ENCODE measurements around the gene ZNF710.

The ZNF710 gene

GRCh38 chr15:90020021-90020735 is 19.1 kb downstream of the ZNF710 start:
- DNase-seq: no peak

- DNase-seq: no peak
Measured at GRCh38 chr15:90020936-90021507, 19.9 kb downstream of the ZNF710 start.

- DNase-seq: no peak
Measured at GRCh38 chr15:90022345-90022744, 21.2 kb downstream of the ZNF710 start.

- no peak for DNase-seq
Measured at GRCh38 chr15:90022905-90023700, 22.0 kb downstream of the ZNF710 start.

DNA sequence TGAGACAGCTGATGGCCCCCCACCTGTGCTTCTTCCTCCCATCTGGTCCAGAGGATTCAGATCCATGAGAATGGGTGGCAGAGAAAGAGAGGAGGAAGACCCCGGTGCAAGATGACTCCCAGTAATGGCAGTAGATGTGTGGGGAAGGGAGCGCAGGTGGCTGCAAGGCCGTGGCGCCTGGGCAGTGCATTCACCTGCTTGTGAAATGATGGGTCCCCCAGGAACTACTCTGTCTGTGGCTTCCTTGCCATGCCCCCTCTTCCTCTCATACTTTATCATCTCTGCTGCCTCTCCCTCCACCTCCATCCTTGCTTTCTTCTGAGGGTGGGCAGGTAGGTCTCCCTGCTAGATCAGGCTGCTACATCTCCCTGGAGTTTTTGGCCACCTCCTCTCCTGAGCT is 23.3 kb downstream of the ZNF710 start:
- DNase-seq: no peak

- DNase-seq: no peak
Measured at GRCh38 chr15:90025489-90026033, 24.4 kb downstream of the ZNF710 start.

DNA sequence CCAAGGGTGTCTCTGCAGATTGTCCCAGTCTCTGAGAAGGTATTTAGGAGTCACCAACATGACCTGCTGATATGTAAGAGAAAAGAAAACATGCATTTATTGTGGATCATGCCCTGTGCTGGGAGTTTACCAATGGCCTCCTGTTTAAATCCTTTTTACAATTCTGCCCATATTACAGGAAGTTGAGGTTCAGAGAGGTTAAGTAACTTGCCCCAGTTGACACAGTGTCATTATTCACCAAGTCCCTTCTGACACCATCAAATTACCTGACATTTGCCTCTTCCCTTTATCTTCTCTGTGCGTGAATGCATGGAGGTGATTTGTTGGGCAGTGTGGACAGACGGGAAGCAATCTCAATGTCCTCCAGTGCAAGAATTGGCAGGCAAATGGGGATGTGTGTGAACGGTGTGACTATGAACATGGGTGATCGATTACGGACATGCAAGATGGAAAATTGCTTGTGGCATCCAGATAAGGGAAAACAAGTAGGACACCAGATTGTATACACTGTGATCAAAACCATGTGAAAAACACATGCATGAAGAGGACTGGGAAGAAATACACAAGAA is 27.3 kb downstream of the ZNF710 start:
- DNase-seq: no peak

DNA sequence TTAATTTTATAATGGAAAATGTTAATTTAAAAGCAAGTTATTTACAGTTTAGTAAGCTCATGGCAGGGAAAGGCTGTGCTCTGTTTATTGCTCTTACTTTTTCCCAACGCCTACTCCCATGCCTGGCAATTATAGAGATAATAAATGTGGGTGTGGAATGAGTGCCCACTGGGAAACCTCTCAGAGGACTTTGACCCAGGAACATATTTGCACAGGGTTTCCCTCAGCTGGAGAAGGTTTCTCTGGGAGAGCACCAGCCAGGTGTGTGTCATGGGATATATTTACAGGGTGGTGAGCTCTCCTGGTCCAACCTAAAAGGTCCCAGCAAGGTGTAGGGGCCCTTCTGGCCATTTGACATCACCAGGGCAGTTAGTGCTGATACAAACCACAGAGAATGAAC is 27.9 kb downstream of the ZNF710 start:
- DNase-seq: no peak

- no peak for DNase-seq
Measured at GRCh38 chr15:90030376-90030775, 29.3 kb downstream of the ZNF710 start.

GRCh38 chr15:90031231-90031791 is 30.2 kb downstream of the ZNF710 start:
- DNase-seq: peak; percentile 33

DNA sequence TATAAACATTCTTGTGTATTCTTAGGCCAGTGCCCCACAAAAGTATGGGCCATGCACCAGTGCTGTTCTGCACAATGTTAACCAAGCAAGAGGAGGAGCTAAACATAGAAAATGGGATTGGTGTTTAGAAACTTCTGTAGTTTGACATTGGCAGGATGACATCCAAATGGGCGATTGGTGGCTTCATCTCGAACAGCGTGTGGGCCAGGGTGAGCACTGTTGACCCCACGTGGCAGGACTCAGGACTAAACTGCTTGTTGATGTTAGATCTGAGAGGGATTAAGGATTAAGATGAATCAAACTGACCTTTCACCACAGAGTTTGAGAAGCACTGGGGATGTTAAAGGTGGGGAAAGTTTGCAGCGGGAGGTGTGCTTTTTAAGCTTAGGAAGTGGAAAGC is 31.9 kb downstream of the ZNF710 start:
- no peak for DNase-seq

GRCh38 chr15:90033448-90033847 is 32.3 kb downstream of the ZNF710 start:
- no peak for DNase-seq

GRCh38 chr15:90035095-90035839 is 34.1 kb downstream of the ZNF710 start:
- DNase-seq: no peak

DNA sequence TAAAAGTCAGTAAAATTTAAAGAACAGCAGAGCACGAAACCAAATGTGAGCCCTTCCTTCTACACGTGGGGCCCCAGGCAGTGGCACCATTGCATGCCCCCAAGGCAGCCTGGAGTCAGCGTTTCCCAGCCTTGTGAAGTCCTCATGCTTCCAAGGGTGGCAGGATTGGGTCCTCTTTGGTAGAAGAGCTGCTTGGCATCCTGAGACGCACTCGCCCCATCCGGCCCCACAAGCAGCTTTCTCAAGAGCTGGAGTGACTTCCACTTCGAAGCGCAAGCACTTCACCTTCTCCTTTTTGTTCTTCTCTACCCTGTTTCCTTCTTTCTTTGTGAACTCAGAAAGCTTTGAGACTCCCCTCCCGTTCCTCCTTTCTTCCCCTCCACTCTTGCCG is 34.7 kb downstream of the ZNF710 start:
- DNase-seq: no peak

GRCh38 chr15:90036343-90036742 is 35.2 kb downstream of the ZNF710 start:
- no peak for DNase-seq

- no peak for DNase-seq
Measured at GRCh38 chr15:90036806-90037510, 35.8 kb downstream of the ZNF710 start.

DNA sequence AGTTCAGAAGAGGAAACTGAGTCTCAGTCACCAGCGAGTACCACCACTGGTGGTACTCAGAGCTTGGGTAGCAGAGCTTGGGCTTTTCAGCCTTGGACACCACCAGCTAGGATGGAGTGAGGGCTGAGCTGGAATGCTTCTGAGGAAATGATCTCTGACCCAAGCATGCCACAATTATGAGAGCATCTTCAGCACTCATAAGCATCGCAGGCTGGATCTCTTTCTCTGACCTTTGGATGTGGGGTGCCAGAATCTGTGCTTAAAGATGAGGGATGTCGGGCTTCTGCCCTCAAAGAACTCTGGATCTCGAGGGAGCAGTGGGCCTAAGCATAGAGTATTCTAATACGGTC is 36.4 kb downstream of the ZNF710 start:
- DNase-seq: no peak

DNA sequence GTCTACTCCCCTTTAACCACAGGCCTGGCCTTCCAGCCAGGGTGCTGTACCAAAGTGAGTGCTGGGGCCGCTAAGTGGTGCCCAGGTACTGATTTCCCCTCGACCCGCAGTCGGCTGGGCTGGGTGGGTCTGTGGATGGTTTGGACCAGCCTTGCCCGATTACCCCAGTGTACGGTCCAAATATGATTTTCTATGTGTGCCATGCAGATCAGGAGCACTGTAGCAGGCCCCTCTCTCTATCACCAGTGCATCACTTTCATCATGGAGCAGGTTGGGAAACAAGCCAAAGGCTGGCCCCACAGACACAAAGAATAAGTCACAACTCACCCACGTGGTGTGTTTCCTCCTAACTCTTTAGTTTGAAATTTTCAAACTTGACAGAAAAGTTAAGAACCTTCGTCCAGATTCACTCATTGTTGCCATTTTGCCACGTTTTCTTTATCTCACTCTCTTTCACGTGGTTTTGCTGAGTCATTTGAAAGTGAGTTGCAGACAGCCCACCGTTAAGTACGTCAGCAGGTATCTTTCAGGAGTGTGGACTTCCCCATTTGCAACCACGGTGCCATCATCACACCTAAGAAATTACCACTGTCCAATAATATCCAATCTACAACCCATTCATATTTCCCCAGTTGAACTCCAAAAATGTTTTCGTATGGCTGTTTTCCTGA is 37.0 kb downstream of the ZNF710 start:
- DNase-seq: peak; percentile 87

DNA sequence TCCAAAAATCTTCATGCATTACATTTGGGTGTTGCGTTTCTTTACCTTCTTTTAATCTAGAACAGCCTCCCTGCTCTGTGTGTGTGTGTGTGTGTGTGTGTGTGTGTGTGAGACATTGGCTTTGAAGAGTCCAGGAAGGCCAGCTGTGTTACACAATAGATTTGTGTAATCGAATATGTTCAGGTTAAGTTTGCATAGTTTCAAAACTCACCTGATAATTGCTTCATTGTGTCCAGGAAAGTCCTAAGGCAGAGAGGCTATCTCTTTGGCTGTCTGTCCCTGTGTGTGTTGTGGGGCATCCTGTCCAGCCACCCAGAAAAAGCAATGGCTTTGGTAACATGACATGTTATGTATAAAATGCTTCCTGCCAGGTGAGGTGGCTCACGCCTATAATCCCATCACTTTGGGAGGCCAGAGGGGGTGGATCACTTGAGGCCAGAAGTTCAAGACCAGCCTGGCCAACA is 37.5 kb downstream of the ZNF710 start:
- DNase-seq: no peak

- no peak for DNase-seq
Measured at GRCh38 chr15:90039996-90040395, 38.9 kb downstream of the ZNF710 start.

DNA sequence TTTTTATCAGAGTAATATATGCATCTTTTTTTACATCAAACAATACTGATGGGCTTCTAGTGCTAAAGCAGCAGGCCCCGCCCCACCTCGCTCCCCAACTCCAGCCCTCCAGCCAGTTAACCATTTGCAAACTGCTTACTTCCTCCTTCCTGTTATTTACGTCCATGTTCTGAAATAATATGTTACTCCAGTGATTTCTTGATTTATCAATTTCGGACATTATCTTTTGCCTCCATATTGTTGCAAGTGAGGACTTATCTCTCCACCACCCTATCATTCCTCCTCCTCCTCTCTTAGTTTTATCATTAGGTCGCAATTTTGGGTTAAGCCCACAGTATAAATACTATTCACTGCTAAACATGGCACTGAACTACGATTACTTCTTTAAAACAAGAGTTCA is 39.5 kb downstream of the ZNF710 start:
- DNase-seq: no peak

Measured in activated CD4-positive, alpha-beta T cell treated with anti-CD3 and anti-CD28 coated beads, Interleukin-2, Interleukin-6, amounts not matched to agents 100 ng/mL and 50 ng/mL, durations not matched to agents 16 hours and 8 hours (primary cell).